ENCODE data around the gene PIP4P1.

Gene PIP4P1

GRCh38 chr14:20415782-20416206 lies 45.4 kb downstream of the PIP4P1 start:
- H3K4me3 ChIP-seq (ENCODE audit: low read length), result no peak overlapping the region
- peak; percentile 77 for DNase-seq (ENCODE audit: low read depth, low spot score)

- DNase-seq (ENCODE audit: low read depth, low spot score), result no peak
- peak overlapping the region; percentile 85 for H3K4me3 ChIP-seq (ENCODE audit: low read length)
Observed at GRCh38 chr14:20413744-20414082, 47.5 kb downstream of the PIP4P1 start.

DNA sequence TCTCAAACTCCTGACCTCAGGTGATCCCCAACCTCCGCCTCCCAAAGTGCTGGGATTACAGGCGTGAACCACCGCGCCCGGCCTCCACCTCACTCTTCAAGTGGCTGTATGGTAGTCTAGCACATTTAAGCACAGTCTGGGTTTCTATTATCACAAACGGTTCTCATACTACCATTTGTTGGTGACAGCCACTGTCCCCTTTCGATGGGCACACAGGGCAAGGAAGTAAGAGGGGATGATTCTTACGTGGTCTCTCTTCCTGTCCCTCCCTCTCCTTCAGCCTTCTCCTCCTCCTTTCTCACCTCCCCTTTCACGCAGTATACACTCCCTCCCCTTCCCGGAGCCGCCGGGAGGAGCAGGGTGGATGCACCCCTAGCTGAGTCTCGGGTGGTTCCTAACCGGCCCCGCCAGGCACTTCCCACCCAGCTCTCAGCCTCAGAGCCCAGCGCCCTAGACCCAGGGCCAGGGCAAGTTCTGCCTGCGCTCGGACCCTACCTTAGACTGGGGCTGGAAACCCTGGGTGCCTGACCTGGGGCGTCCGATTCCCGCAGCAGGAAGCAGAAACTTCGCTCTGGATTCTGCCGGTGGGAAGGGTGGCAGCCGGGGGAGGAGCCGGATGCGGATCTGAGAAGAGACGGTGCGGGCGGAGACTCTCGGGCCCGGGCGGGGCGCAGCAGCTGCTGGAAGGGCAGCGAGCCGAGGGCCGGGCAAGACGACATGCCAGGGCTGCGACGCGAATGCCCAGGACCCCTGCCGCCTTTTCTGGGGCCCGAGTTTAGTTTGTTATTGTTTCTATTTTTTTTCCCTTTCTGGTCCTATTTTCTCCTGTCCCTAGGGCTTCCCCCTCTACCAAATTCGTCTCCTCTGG lies 48.1 kb downstream of the PIP4P1 start, which contains the start of gene TEP1:
TSS of gene TEP1 (minus strand) at position 626 of the 868 bp plus-strand sequence. CDS start 5,062 bp downstream, outside the sequence.
- peak; percentile 52 for DNase-seq (ENCODE audit: low read depth, low spot score)
- peak within 1 kb of the TSS; percentile 85 for H3K4me3 ChIP-seq (ENCODE audit: low read length)

DNA sequence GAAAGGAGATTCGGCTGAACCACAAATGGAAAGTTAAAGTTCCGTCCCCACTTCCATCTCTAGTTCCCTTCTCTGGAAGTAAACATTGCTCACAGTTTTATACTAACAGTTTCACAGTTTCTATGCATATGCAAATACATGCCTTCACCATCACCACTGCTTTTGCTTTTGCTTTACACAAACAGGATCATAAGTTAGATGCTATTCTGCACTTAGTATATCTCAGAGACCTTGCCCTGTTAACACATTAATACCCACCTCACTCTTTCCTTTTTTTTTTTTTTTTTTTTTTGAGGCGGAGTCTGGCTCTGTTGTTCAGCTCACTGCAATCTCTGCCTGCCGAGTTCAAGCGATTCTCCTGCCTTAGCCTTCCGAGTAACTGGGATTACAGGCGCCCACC lies 48.8 kb downstream of the PIP4P1 start:
- no peak for DNase-seq (ENCODE audit: low read depth, low spot score)
- H3K4me3 ChIP-seq (ENCODE audit: low read length), result peak overlapping the region; percentile 85

DNA sequence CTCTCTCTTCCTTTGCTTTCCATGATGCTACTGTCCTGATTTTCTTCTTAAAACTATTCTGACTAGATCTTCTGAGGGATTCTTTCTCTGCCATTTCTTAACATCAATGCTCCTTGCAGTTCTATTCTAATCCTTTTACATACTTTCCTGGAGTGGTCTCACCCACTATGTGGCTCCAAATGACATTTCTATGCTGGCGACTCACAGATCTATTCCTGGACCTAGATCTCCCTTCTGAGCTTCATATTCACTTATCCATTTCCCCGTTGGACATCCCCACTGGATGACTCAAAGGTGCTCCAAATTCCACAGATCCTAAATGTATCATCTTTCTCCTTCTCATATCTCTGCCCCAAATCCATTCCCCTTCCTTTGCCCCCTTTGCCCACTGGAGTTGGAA lies 52.0 kb downstream of the PIP4P1 start:
- DNase-seq (ENCODE audit: low read depth, low spot score), result no peak
- H3K4me3 ChIP-seq (ENCODE audit: low read length), result no peak overlapping the region

Data from Jurkat, Clone E6-1 (cell line).